HG02870 (cell line): ENCODE measurements around the gene PGAP3.
"Not testable (repeated sequence)": the region's sequence is repeated elsewhere in the genome, so short reads cannot be mapped to it uniquely, and the experiment has no call there.

Experiments
- ATAC-seq: cut with Tn5 transposase; IDR thresholded peaks from one replicate; pipeline ENCODE4 v1.9.1; 2021; ENCODE audit warnings: mild to moderate bottlenecking, moderate library complexity; ENCODE audit not compliant: unreplicated experiment

PGAP3 gene

GRCh38 chr17:39687546-39688474, at the start of gene PGAP3:
Gene PGAP3, minus strand, starts transcription at chr17:39688057. Its CDS starts 43 bp downstream, at chr17:39688014.
- ATAC-seq = peak; percentile 84

- ATAC-seq = no peak
Observed at GRCh38 chr17:39737206-39737759, 49.4 kb upstream of the PGAP3 start.

GRCh38 chr17:39736319-39737165, 48.7 kb upstream of the PGAP3 start:
- ATAC-seq = no peak

GRCh38 chr17:39735882-39736281, 48.0 kb upstream of the PGAP3 start:
- ATAC-seq = no peak

- ATAC-seq = no peak
Observed at GRCh38 chr17:39732586-39732985, 44.7 kb upstream of the PGAP3 start.

- ATAC-seq = peak; percentile 80
Observed at GRCh38 chr17:39730095-39730921, 42.5 kb upstream of the PGAP3 start, which contains the start of gene MIEN1. Gene MIEN1, minus strand, starts transcription at chr17:39730532. Its CDS starts 37 bp downstream, at chr17:39730495.

- no peak for ATAC-seq
Observed at GRCh38 chr17:39729280-39729851, 41.5 kb upstream of the PGAP3 start.

- no peak for ATAC-seq
Observed at GRCh38 chr17:39727556-39727955, 39.7 kb upstream of the PGAP3 start.

GRCh38 chr17:39726617-39727016, 38.8 kb upstream of the PGAP3 start:
- no peak for ATAC-seq

- ATAC-seq = not testable (repeated sequence)
Observed at GRCh38 chr17:39725923-39726322, 38.1 kb upstream of the PGAP3 start.

GRCh38 chr17:39724731-39725130, 36.9 kb upstream of the PGAP3 start:
- ATAC-seq = no peak

GRCh38 chr17:39722965-39723848, 35.4 kb upstream of the PGAP3 start:
- ATAC-seq = no peak

GRCh38 chr17:39722104-39722503, 34.2 kb upstream of the PGAP3 start:
- ATAC-seq = no peak

- ATAC-seq = no peak
Observed at GRCh38 chr17:39719563-39720355, 31.9 kb upstream of the PGAP3 start.

- ATAC-seq = no peak
Observed at GRCh38 chr17:39717660-39718059, 29.8 kb upstream of the PGAP3 start.

GRCh38 chr17:39716879-39717536, 29.2 kb upstream of the PGAP3 start:
- no peak for ATAC-seq

GRCh38 chr17:39716073-39716818, 28.4 kb upstream of the PGAP3 start:
- ATAC-seq = no peak
